HK-2 (cell line): Measurements from ENCODE around the gene PET100.

Experiments
- DNase-seq: peaks from one replicate; pipeline ENCODE4 v3.0.0-alpha.2; 2018; ENCODE audit not compliant: unreplicated experiment

Gene PET100

GRCh38 chr19:7612282-7613274, 17.0 kb upstream of the PET100 start:
- DNase-seq: no peak

GRCh38 chr19:7614859-7615741, 14.5 kb upstream of the PET100 start:
- DNase-seq: no peak

GRCh38 chr19:7617172-7617571, 12.4 kb upstream of the PET100 start:
- no peak for DNase-seq

GRCh38 chr19:7617735-7618134, 11.9 kb upstream of the PET100 start:
- DNase-seq: no peak

- no peak for DNase-seq
Measured at GRCh38 chr19:7618348-7618747, 11.2 kb upstream of the PET100 start.

- DNase-seq: no peak
Measured at GRCh38 chr19:7618771-7619510, 10.7 kb upstream of the PET100 start.

- DNase-seq: no peak
Measured at GRCh38 chr19:7619671-7620441, 9.7 kb upstream of the PET100 start.

- no peak for DNase-seq
Measured at GRCh38 chr19:7620442-7621412, 8.9 kb upstream of the PET100 start.

GRCh38 chr19:7622933-7623685, 6.5 kb upstream of the PET100 start:
- no peak for DNase-seq

GRCh38 chr19:7623725-7624603, 5.6 kb upstream of the PET100 start:
- no peak for DNase-seq

GRCh38 chr19:7624810-7625209, 4.8 kb upstream of the PET100 start:
- DNase-seq: no peak

GRCh38 chr19:7625763-7626372, 3.7 kb upstream of the PET100 start:
- no peak for DNase-seq

GRCh38 chr19:7627166-7627565, 2.4 kb upstream of the PET100 start:
- no peak for DNase-seq

GRCh38 chr19:7628589-7629311, 843 bp upstream of the PET100 start:
- no peak for DNase-seq

- DNase-seq: no peak
Measured at GRCh38 chr19:7631577-7631976, 2.0 kb downstream of the PET100 start.

GRCh38 chr19:7632340-7633203, 3.0 kb downstream of the PET100 start:
- no peak for DNase-seq
